GM21447 (cell line): Measurements from ENCODE around the gene GLRX5.
"Not testable (repeated sequence)": the region's sequence is repeated elsewhere in the genome, so short reads cannot be mapped to it uniquely, and the experiment has no call there.

Experiments
- ATAC-seq: cut with Tn5 transposase; IDR thresholded peaks from one replicate; pipeline ENCODE4 v1.9.1; 2021; ENCODE audit not compliant: unreplicated experiment

GLRX5 gene

DNA sequence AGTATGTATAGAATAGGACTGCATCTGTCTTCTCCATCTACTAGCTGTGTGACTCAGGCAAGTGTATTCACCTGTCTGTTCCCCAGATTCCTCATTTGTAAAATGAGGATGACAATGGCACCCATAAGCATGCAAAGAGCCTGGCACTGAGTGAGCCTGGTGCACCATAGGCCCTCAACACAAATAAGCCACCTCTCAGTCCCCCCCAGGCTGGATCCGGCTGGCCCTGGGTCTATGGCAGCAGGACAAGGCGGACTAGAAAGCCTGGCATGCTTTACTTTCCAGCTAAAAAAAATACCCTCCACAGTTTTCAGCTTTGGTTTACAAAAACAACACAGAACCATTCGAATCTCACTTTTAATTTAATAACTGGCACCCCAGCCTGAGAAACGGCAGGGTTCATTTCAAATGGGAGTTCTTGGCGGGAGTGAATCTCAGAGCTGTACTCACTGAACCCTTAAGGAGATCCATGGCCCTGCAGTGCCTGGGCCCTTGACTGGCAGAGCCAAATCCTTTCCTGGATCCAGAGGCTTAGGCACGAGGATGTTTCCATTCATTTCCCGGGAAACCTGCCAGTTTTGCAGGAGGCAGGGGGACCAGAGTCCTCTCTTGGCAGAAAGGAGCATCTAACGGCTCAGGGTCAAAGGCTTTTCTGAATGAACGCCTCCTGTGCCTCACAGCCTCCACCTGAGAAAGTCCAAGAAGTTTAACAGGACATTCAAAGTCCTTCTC lies 36.1 kb upstream of the GLRX5 start:
- no peak for ATAC-seq

DNA sequence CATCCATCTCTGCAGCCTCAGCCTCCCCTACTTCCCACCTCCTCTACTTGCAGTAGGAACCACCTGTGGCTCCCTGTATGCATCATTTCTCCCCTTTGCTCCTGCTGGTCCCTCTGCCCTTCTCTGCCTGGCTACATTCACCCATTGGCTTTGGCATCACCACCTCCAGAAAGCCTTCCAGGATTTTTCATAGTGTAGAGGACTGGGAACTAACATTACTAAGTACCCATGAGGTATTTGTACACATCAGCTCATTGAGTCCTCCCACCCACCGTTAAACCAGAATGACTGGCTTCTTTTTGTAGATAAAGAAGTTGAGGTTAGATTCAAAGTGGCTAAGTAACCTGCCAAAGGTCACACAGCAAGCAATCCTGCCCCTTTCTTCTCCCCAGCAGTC lies 35.5 kb upstream of the GLRX5 start:
- ATAC-seq, result no peak

DNA sequence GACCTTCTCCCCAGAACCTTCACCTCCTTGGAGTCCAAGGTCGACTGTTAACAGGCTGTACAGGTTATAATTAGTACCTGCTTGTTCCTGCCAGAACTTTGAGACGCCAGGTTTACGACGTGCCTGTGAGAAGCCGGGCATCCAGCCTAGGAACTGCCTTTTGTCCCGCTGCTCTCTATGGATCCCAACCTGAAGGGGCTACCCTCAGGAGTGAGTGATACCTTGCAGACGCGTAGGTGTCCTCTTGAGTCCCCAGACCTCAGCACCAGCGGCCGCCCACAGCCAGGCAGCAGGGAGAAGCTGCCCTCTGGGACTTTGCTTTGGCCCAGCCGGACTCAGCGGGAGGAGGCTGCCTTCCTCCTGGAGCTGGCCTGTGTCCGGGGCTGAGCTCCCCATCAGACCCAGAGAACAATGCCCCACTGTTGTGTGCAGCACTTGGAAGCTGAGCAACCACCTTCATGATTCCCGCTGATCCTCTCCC lies 34.6 kb upstream of the GLRX5 start:
- ATAC-seq, result no peak

DNA sequence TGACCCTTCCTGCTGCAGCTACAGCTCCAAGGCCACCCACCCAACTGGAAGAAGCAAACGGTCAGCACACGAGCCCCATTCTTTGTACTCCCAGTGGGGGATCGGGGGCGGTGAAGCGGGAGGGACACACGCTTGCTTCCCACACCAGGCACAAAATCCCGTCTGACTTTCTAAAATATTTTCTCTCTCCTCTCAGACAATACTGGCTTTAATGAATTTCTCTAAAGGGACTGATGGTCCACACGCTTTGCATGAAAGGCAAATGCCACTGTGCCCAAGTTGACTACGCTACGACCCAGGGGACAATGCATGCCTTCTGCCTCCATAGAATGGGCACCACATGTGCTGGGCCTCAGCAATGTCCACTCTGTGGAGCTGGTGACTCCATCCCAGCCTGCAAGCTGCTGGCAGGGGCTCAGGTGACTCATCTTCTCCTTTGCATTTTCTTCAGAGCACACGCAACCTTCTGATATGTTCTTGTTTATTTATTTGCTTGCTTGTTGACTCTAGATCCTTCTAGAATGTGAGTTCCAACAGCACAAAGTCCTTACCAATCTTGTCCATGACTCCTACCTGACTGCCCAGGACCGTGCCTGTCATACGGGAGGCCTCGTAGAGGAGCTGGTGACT lies 34.0 kb upstream of the GLRX5 start:
- no peak for ATAC-seq

DNA sequence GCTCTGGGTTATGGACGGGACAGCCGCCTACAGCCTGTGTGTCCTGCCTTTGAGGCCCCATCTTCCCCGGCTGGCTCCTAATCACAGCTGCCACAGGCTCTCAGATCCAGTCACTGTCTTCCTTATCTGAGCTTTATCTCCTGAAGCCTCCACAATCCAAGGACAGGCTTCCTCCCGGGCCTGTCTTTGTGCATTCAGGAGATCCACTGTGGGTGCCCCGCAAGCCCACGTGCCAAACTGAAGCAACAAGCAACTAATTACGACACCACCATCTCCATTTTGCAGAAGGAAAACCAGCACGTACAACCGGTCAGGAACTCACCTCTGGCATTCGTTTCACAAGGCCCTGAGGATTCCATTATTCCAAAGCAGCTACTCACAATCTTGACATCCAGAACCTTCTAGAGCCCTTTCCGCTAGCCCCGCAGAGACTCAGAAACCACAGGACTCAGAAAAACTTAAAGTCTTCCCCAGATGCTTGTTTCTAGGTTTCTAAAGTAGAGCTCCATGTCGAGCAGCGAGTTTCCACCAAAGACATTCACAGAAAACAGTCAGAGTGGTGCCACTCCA lies 32.4 kb upstream of the GLRX5 start:
- ATAC-seq, result no peak

DNA sequence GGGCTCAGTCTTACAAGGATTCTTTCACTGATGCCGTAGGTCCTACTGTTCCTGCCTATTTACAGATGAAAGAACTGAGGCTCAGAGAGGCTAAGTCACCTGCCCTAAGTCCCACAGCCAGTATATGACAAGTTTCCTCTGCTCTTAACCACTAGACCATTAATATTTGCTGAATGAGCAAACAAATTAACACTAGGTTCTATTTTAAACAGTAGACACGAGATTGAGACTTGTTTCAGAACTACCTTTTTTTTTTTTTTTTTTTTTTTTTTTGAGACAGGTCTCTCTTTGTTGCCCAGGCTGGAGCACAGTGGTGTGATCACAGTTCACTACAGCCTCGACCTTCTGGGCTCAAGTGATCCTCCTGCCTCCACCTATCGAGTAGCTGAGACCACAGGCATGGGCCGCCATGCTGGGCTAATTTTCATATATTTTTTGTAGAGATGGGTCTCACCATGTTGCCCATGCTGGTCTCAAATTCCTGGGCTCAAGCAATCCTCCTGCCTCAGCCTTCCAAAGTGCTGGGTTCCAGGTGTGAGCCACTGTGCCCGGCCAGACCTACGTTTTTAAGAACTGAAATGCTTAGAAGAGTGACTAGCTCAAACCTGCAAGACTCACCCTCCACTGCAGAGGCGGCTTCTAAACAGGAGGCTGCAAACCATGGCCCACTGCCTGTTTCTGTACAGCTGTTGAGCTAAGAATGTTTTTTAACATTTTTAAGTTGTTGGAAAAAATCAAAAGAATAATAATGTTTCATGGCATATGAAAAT lies 31.3 kb upstream of the GLRX5 start:
- ATAC-seq, result peak; percentile 44

DNA sequence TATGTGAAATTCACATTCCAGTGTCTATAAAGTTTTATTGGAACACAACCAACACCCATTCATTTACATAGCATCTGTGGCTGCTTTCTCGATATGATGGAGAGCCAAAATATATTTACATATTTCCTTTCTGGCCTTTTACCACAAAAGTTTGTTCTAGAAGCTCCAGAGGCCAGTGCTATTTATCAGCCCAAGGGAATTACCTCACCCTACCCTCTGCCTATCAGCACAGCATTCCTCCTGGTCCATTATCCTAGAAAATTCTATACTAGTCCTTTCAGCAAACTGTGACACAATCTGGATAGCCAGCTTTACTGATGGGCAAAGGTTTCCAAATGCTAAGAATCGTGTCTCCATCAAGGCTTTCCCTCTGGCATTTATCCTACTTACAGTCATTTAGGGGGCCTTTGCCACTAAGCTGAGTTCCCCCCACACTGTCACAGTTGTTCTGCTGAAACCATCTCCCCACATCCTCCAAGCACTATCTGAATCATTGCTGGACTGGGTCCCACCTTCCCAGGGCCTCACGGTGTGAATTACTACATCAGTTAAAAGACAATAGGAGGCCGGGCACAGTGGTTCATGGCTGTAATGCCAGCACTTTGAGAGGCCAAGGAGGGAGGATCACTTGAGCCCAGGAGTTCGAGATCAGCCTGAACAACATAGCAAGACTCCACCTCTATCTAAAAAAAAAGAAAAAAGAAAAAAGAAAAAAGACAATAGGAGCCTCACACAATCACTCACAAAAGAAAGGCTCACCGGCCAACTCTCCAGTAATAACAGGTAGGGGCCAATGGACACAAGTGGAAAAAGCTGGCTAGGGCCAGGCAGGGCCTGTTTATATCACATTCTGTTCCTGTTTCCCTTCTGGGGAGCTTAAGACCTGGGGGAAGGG lies 30.5 kb upstream of the GLRX5 start:
- peak; percentile 32 for ATAC-seq

DNA sequence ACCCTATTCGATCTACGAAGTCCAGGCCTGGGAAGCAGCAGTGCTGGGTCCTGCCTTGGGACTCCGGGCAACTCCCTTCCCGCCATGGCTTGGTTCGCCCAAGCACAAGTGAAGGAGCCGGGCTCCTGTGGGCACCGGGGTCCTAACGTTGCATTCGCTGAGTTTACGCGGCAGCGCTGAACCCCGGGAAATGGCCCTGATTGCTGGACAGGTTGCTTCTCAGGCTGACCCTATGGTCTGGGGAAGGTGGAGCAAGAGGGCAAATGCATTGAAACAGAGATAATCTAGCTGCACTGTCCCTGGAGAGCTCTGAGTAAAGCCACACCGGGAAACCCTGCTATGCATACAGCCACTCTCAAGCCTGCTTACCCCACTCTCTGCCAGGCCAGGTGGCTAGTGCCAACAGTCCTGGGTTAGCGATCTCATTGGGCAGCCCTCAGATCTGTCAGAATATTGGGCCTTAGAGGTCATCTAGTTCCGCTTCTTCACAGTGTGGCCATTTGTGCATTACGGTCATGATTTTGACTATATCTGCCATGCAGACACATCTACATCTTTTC lies 29.7 kb upstream of the GLRX5 start:
- ATAC-seq, result peak; percentile 63

DNA sequence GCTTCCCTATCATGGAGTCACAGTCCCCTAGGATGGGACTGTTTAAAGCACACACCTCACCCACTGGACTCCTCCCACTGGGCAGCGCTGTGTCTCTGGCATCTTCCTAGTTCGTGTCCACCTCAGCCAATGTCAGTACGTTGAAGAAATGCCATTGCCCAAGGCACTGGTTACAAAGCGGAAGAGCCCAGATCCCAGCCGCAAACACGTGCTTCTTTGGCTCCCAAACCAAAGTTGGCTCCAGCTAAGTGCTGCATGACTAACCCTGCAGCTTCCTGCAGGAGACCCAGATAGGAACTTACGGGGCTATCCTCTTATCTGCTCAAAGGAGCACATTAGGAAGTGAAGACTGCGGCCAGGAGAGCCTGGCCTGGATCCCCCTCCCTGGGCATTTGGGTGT lies 27.7 kb upstream of the GLRX5 start:
- ATAC-seq, result no peak

DNA sequence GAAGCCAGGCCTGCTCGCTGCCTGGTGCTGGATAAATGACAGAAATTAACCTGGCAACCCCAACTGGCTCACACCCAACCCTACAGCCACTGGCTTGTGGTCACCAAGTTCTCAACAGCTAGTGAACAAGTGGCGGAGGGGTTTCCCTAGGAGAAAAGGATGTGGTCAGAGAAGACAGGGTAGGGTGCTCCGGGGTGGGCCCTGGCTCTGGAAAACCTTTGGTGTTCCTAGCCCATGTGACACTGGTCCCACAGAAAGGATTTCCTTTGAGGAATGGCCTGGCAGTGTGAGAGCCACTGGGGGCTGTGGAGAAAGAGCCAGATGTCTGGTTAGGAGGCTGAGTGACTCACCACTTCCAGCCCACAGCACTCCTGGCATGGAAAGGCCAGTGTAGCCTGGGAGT lies 27.1 kb upstream of the GLRX5 start:
- no peak for ATAC-seq

DNA sequence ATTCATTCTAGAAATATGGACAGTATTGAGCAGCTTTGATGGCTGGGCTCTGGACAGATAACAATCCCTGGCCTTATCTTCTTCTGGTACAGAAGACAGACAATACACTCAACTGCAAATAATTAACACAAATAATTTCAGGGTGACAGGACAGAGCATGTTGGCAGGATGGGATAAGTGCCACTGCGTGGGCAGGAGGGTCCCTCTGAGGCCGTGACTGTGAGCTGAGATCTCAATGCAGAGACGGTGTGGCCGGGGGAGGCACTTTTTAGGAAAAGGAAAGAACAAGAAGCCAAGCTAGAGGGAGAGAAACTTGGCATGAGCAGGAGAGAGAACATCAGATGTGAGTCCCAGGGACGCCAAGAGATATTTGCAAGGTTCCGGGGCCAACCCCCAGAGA lies 26.5 kb upstream of the GLRX5 start:
- ATAC-seq, result no peak

DNA sequence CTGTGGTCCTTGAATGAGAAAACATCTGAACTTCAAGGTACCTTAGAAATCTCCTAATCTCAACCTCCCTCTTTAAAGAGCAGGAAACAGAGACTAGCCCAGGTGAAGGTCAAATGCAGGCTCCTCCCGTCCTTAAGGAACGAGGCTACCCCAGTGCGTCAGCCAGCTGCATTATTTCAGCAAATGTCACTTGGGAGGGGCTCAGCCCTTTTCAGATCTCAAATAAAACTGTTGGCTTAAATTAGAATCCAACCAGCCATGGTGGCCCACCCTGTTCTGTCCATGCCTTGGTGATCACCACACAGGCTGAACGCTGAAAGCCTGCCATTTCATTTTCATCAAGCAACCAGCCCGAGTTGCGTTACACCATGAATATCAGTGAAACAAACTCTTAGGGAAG lies 25.4 kb upstream of the GLRX5 start:
- ATAC-seq, result no peak

DNA sequence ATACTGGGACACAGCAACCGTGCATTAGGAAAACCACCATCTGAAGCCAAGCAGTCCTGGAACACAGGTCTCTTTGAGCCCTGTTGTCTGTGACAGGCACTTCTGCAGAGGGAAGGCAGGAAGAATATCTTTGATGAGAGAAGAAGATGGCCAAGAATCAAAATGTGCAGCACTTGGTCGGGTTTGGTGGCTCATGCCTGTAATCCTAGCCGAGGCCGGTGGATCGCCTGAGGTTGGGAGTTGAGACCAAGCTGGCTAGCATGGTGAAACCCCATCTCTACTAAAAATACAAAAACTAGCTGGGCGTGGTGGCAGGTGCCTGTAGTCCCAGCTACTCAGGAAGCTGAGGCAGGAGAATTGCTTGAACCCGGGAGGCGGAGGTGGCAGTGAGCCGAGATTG lies 24.5 kb upstream of the GLRX5 start:
- ATAC-seq, result not testable (repeated sequence)

DNA sequence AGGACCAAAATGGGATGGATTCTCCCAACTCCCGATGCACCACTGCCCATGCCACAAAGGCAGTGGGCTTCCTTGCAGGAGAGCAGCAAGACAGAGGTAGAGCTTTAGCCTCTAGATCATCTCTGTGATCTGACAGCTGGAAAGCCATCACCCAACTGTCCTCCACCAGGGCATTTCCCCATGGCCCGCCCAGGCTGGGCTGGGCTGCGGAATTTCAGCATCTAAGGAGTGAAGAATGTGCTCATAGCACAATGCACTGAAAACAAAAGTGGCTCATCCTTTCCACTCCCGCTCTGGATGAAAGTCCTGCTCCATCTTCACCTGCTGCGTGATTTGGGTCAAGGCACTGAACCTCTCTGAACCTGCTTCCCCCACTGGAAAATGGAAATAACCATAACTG lies 24.0 kb upstream of the GLRX5 start:
- no peak for ATAC-seq

DNA sequence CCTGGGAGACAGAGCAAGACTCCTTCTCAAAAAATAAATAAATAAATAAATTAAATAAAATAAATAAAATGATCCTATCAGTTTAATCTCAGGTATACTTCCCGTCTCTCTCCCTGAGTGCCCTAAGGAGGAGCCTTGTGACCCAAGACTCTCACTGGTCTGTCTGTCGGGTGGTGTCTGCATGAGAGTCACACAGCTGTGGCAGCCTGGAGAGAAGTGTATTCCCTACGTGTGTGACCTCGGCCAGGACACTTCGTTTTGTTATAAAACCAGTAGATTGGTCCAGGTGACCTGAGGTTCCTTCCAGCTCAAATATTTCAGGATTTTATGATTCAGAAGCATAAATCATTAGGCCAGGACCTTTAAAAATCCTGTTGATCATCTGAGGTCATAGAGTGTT lies 23.2 kb upstream of the GLRX5 start:
- ATAC-seq, result no peak

DNA sequence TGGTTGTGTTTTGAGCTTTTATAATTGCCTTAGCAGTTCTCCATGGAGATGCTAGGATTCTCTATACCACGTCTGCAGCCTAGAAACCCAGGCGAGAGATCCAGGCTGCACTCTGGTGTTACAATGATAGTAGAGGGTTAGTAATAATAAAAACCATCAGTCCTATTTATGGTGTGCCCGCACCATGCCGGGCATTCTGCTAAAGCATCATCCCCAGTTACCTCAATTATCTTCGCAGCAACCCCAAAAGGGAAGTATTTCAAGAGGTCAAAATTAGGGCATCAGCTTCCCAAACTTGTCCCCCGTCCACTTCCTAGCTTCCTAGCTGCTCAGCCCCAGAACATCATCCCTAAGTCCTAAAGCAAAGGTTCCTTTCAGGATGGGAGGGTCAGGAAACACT lies 21.6 kb upstream of the GLRX5 start:
- ATAC-seq, result no peak

DNA sequence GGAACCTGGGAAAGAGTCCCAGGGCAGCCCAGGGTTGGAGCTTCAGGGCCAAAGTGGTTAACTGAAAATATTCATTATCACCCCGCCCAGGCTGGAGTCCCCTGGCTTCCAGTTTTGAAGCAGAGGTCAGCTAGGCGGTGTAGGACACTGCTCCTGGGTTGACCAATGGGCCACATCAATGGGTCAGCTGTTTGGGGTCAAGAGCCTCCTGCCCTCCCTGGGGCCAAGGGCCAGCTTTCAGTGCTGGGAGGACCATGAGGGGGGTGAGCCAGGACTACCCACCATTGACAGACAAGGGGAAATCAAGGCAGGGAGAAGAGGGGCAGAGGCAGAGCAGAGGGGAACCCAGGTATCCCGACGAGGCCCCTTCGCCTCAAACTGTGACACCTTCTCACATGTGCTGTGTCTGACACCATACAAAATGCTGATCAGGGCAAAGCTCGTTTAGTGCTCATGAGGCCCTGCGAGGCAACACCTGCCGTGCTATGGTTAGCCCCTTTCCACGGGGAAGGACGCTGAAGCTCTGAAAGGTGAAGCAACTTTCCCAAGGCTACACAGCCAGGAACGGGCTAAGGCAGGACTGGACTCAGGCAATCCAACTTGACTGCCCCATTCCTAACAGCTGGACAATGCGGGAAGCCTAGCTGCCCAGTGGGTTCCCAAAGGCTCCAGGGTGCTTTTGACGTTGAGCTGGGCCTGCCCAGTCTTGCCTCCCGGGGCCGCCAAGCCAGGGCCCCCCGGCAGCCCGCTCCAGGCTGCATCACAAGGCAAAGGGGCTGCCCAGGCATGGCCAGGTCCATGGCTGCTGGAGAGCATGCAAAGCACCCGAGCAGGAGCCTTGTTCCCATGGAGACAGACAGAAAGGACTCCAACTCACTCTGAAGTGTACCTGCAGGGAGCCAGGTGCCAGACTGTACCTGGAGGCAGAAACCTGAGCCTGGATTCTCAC lies 20.4 kb upstream of the GLRX5 start:
- no peak for ATAC-seq

DNA sequence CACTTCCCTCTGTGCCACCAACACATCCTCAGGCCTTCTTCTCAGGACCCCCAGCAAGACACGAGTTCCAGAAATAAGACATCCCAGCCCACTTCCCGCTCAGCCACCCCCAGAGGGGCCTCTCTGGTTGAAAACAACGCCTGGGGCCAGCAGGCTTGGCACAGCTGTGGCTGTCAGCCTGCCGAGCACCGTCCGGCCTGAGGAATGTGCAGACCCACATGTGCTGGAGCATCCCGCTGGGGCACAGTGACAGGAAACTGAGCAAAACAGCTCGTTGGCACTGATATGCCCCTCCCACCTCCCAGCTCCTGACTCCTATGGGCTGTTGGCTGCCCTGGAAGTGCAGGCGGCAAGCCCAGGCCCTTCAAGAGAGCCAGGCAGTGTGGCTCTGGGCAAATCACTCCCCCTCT lies 19.8 kb upstream of the GLRX5 start:
- ATAC-seq, result no peak
